ENCODE measurements around the gene TRANK1. TPM values are rescaled to one million over a fixed set of nuclear protein-coding genes. Genes with fewer than 3 reads are reported as not detected.

Gene TRANK1
- total and polyA plus RNA-seq, 2 of the 8 experiments (the other 6 are each of a cell fraction or from before 2014, with no cell fraction given) = 2.9 to 8.8 TPM

GRCh38 chr3:36867810-36868209 lies 77.0 kb downstream of the TRANK1 start:
- Histone ChIP-seq H3K56ac (replicated peaks; ENCODE audit: insufficient read length, low read depth, low read length) (no peak overlapping the region), H2BK5ac (ENCODE audit: low read depth, low read length) (no peak overlapping the region), H2BK120ac (replicated peaks; ENCODE audit: low read depth, low read length) (no peak overlapping the region), H3K14ac (ENCODE audit: insufficient read length) (no peak overlapping the region), H3K9ac (replicated peaks in 1 of 4; ENCODE audit: extremely low read depth in 1 of 4, low read depth in 3 of 4, low read length in 3 of 4) (no peak overlapping the region), H2AFZ (ENCODE audit: low read length) (no peak overlapping the region), H3K36me3 (ENCODE audit: control insufficient read depth in 2 of 4, insufficient read depth in 4 of 4, low read length in 3 of 4) (no peaks in the 10 kb centered on the region), H2AK5ac (ENCODE audit: low read depth, low read length) (no peak overlapping the region), H3K23me2 (ENCODE audit: low read depth, low read length) (no peaks in the 10 kb centered on the region), H3K27ac (ENCODE audit: low read depth, low read length) (no peak overlapping the region), H3K4me1 (replicated peaks in 1 of 4; ENCODE audit: control insufficient read depth in 3 of 4, insufficient read depth in 4 of 4, low read length in 3 of 4) (peaks cover 0 to 3% (median 0%) of the 10 kb centered on the region in 4 experiments; a peak in 1 of 7 replicates), H2BK20ac (ENCODE audit: low read length) (no peak overlapping the region), H3K4me2 (ENCODE audit: insufficient read depth in 1 of 2, low read depth in 2 of 2, low read length in 2 of 2) (no peak overlapping the region), H3K79me1 (ENCODE audit: low read depth, low read length) (no peaks in the 10 kb centered on the region), H3K18ac (ENCODE audit: extremely low read depth, low read length) (no peak overlapping the region), H4K8ac (ENCODE audit: extremely low read depth, insufficient read depth, low read length) (no peak overlapping the region), H4K91ac (replicated peaks; ENCODE audit: insufficient read length, low read length) (no peak overlapping the region), H3K9me3 (ENCODE audit: insufficient read depth in 2 of 2, low read depth in 1 of 2, low read length in 1 of 2) (no peaks in the 10 kb centered on the region), H4K5ac (ENCODE audit: insufficient read length, low read depth, low read length) (no peak overlapping the region), H3K79me2 (ENCODE audit: control insufficient read depth in 1 of 2, insufficient read depth in 2 of 2, low read length in 2 of 2) (no peaks in the 10 kb centered on the region), H3K27me3 (replicated peaks in 1 of 4; ENCODE audit: control insufficient read depth in 3 of 4, extremely low read depth in 1 of 4, insufficient read depth in 3 of 4, low read length in 3 of 4) (no peaks in the 10 kb centered on the region), H3K23ac (ENCODE audit: insufficient read length) (no peak overlapping the region), H3K4me3 (ENCODE audit: extremely low read depth in 1 of 4, insufficient read depth in 2 of 4, low read depth in 3 of 4, low read length in 4 of 4) (no peak overlapping the region), H4K20me1 (replicated peaks in 1 of 2; ENCODE audit: control insufficient read depth in 1 of 2, insufficient read depth in 2 of 2, low read length in 2 of 2) (no peaks in the 10 kb centered on the region), H2BK15ac (ENCODE audit: low read length) (no peak overlapping the region), H2BK12ac (ENCODE audit: low read depth, low read length) (no peak overlapping the region), H3K4ac (replicated peaks; ENCODE audit: insufficient read length, low read depth, low read length) (no peak overlapping the region)
- ChIA-PET POLR2A (ENCODE audit: partially characterized antibody) (interaction anchor here (1.3 kb wide), 1 partner anchor 137 kb away, joined by 3 read pairs; no protein-coding TSS in a partner anchor), CTCF (ENCODE audit: partially characterized antibody) (interaction anchor here (0.6 to 9.3 kb wide), 32 partner anchors 10 to 587 kb away, joined by 3 to 85 read pairs (median 6); no protein-coding TSS in a partner anchor)
- no peak for DNase-seq (ENCODE audit: low read depth in 1 of 2, low spot score in 2 of 2)
- peak; percentile 68 for FAIRE-seq
- TF ChIP-seq SP2 (IDR thresholded peaks at IDR 0.05; ENCODE audit: low read length) (no peak), SIX5 (IDR thresholded peaks at IDR 0.05; ENCODE audit: low read depth, low read length) (no peak), EZH2 (IDR thresholded peaks at IDR 0.05; ENCODE audit: low read depth, low read length, severe bottlenecking) (no peak), E2F6 (IDR thresholded peaks at IDR 0.05) (no peak)
- WGBS, 2 experiments (ENCODE audit: extremely low coverage in 1 of 2, insufficient coverage in 1 of 2, insufficient read length in 1 of 2, insufficient replicate concordance in 2 of 2, low coverage in 1 of 2, low lambda C conversion rate in 2 of 2, missing lambda C conversion rate in 1 of 2) = 64% methylated on average over 7 of the region's 7 CpGs; no CpG with 5 or more reads in 1 of the 2 experiments

Measured in H1 (cell line).